Loucy (cell line): Measurements from ENCODE around the gene C7orf57.
A peak's percentile ranks its signal among the peaks of the same experiment; 100 is the strongest.
"Not testable (repeated sequence)": the region's sequence is repeated elsewhere in the genome, so short reads cannot be mapped to it uniquely, and the experiment has no call there.

Experiments used
- H2AFZ ChIP-seq: fragments of 200-600 bp; sonication (generic); 2 replicates; pipeline ENCODE4 v1.6.0; 2016; ENCODE audit warnings: antibody characterized with exemption, mild to moderate bottlenecking, low read length, moderate library complexity
- H3F3A ChIP-seq: fragments of 200-600 bp; 2 replicates; pipeline ENCODE4 v1.6.0; 2016; ENCODE audit warnings: antibody characterized with exemption, low read depth, mild to moderate bottlenecking
- H3K27me3 ChIP-seq: fragments of 200-600 bp; sonication (generic); 2 replicates; pipeline ENCODE4 v1.6.1; 2014; ENCODE audit warnings: low read length, mild to moderate bottlenecking; ENCODE audit not compliant: insufficient read depth, poor library complexity, severe bottlenecking
- H3K36me3 ChIP-seq: fragments of 200-600 bp; sonication (generic); 2 replicates; pipeline ENCODE4 v1.6.1; 2016; ENCODE audit warnings: low read length; ENCODE audit not compliant: insufficient read depth
- H3K4me1 ChIP-seq: fragments of 200-600 bp; sonication (generic); 2 replicates; pipeline ENCODE4 v1.5.1; 2014; ENCODE audit warnings: low read length, mild to moderate bottlenecking; ENCODE audit not compliant: insufficient read depth, poor library complexity, severe bottlenecking
- H3K4me2 ChIP-seq: fragments of 200-600 bp; sonication (generic); 2 replicates; pipeline ENCODE4 v1.6.0; 2014; ENCODE audit warnings: antibody characterized with exemption, low read length, low read depth, mild to moderate bottlenecking; ENCODE audit not compliant: poor library complexity, severe bottlenecking
- H3K4me3 ChIP-seq: fragments of 200-600 bp; sonication (generic); 2 replicates; pipeline ENCODE4 v1.5.1; 2014; ENCODE audit warnings: low read length, mild to moderate bottlenecking, mixed read lengths; ENCODE audit not compliant: poor library complexity, severe bottlenecking
- H3K79me2 ChIP-seq: fragments of 200-600 bp; sonication (generic); 2 replicates; pipeline ENCODE4 v1.6.1; 2014; ENCODE audit warnings: low read length; ENCODE audit not compliant: insufficient read depth
- H3K9ac ChIP-seq: fragments of 200-600 bp; sonication (generic); 2 replicates; pipeline ENCODE4 v1.6.0; 2014; ENCODE audit warnings: mild to moderate bottlenecking, low read depth, low read length, moderate library complexity; ENCODE audit not compliant: poor library complexity, severe bottlenecking
- H3K9me2 ChIP-seq: fragments of 200-600 bp; sonication (generic); replicated peaks from 2 replicates; pipeline ENCODE4 v1.6.1; 2016; ENCODE audit warnings: low read depth, low read length, mixed read lengths
- H3K9me3 ChIP-seq: fragments of 200-600 bp; sonication (generic); 2 replicates; pipeline ENCODE4 v1.6.1; 2014; ENCODE audit warnings: mild to moderate bottlenecking, antibody characterized with exemption, low read length, low read depth; ENCODE audit not compliant: insufficient read depth
- H4K20me1 ChIP-seq: fragments of 200-600 bp; sonication (generic); 2 replicates; pipeline ENCODE4 v1.6.0; 2014; ENCODE audit warnings: antibody characterized with exemption, low read length, mild to moderate bottlenecking; ENCODE audit not compliant: insufficient read depth, poor library complexity, severe bottlenecking
- EZH2phosphoT487 ChIP-seq: fragments of 200-600 bp; IDR thresholded peaks from 2 replicates; pipeline ENCODE4 v1.6.1; 2018; ENCODE audit warnings: antibody characterized with exemption, mild to moderate bottlenecking, moderate library complexity, borderline replicate concordance
- TF ChIP-seq, protein P1 (sequence below): fragments of 200-600 bp; sonication (generic); conservative IDR thresholded peaks from 2 replicates; pipeline ENCODE4 v1.5.1; 2014; ENCODE audit warnings: mild to moderate bottlenecking, antibody characterized with exemption, low read length

Gene C7orf57

DNA sequence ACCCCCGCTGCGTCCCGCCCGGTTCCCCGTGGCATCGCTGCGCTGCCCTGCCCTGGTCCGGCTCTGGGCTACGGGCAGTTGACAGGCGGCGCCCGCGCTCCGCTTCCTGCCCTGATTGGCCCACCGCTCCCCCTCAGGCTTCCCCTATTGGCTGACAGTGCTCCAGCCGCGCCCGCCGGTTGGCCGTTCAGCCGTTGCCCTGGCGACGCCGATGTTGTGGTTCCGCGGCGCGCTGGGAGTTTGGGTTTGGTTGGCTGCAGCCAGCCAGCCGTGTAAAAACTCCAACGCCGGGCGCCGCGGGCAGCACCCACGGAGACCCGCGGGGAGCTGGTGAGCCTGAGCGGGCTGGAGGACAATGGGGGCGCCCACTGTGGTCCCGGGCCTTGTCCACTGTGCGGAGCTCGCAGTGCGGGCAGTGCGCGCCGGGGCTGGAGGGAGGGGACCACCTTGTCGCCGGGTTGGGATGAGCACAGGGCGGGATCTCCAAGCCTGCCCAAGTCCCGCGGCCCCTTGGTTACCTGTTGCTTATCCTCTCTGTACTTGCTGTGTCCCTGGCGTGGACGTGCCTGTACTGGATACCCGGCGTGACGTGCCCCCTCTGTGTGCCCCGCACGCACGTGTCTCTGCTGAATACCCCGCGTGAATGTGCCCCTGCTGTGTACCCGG is at the start of gene C7orf57:
Gene C7orf57, plus strand, starts transcription at position 243 of the 666 bp plus-strand sequence. CDS start 766 bp downstream, outside the sequence.
- Histone ChIP-seq H3K9me3 (no peaks in the 10 kb centered on the region; the same call in 1 of the 2 replicates), H4K20me1 (no peaks in the 10 kb centered on the region), H2AFZ (no peak within 1 kb of the TSS), H3K4me2 (no peak within 1 kb of the TSS), H3K36me3 (no peaks in the 10 kb centered on the region), H3F3A (no peaks in the 10 kb centered on the region), H3K79me2 (no peaks in the 10 kb centered on the region), H3K27me3 (no peaks in the 10 kb centered on the region), H3K9me2 (no peaks in the 10 kb centered on the region), H3K4me3 (no peak within 1 kb of the TSS), H3K9ac (no peak within 1 kb of the TSS), H3K4me1 (no peaks in the 10 kb centered on the region)
- TF ChIP-seq, protein P1, sequence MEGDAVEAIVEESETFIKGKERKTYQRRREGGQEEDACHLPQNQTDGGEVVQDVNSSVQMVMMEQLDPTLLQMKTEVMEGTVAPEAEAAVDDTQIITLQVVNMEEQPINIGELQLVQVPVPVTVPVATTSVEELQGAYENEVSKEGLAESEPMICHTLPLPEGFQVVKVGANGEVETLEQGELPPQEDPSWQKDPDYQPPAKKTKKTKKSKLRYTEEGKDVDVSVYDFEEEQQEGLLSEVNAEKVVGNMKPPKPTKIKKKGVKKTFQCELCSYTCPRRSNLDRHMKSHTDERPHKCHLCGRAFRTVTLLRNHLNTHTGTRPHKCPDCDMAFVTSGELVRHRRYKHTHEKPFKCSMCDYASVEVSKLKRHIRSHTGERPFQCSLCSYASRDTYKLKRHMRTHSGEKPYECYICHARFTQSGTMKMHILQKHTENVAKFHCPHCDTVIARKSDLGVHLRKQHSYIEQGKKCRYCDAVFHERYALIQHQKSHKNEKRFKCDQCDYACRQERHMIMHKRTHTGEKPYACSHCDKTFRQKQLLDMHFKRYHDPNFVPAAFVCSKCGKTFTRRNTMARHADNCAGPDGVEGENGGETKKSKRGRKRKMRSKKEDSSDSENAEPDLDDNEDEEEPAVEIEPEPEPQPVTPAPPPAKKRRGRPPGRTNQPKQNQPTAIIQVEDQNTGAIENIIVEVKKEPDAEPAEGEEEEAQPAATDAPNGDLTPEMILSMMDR: no peak
- no peak for TF ChIP-seq EZH2phosphoT487

DNA sequence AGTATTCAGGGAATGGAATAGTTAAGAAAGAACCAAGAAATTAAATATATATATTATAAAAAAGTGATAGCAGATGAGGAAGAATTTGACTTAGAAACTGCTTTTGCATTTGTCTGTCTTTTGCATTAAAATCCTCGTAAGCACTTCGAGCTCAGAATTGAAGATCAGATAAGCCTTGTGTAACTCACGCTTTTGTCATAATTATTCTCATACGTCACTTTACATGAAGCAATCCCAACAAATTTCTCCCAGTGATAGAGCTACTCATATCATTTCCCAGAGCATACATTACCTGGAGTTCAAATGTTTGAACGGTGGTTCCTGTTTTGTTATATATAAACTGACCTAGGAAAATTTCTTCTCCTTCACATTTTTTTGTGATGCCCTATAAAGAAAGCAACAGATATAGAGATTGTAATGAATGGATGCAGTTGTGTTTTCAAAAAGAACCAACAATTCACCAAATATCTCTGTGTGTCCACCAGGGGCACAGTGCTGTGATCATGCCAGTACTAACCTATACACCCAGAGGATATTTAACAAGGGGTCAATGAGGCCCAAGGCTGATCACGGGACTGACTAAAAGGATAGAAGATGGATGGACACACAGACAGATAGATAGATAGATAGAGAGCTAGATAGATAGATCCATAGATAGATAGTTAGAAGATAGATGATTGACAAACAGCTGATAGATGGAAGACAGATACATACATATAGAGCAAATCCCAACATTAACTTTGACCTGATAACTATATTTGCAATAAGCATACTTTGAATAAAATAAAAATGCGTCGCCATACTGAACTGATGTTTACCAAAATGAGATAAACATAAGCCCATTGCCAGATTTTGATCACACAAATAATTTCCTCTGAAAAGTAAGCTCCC is 46.6 kb upstream of the C7orf57 start:
- H3K4me3 ChIP-seq: no peak overlapping the region
- no peaks in the 10 kb centered on the region for H3K9me3 ChIP-seq
- H3K4me1 ChIP-seq: no peaks in the 10 kb centered on the region
- no peak overlapping the region for H3K4me2 ChIP-seq
- no peak overlapping the region for H2AFZ ChIP-seq
- no peaks in the 10 kb centered on the region for H3K27me3 ChIP-seq
- no peak for TF ChIP-seq EZH2phosphoT487
- TF ChIP-seq, protein P1: peak; percentile 42; the same call in 1 of the 2 replicates
- no peaks in the 10 kb centered on the region for H3K36me3 ChIP-seq
- H4K20me1 ChIP-seq: no peaks in the 10 kb centered on the region
- no peaks in the 10 kb centered on the region for H3F3A ChIP-seq
- no peaks in the 10 kb centered on the region for H3K79me2 ChIP-seq
- no peaks in the 10 kb centered on the region for H3K9me2 ChIP-seq
- no peak overlapping the region for H3K9ac ChIP-seq

- not testable (repeated sequence) for H3K36me3 ChIP-seq, H3F3A ChIP-seq, H3K4me3 ChIP-seq, H3K79me2 ChIP-seq, H3K4me2 ChIP-seq, H2AFZ ChIP-seq, H3K9me3 ChIP-seq, H3K4me1 ChIP-seq, H4K20me1 ChIP-seq, H3K27me3 ChIP-seq, H3K9ac ChIP-seq, H3K9me2 ChIP-seq
These were observed 45.5 kb upstream of the C7orf57 start for GRCh38 chr7:47989607-47990400.
